HepG2 (cell line): ENCODE results near the gene CYP2W1. TPM values are rescaled to one million over a fixed set of nuclear protein-coding genes. Genes with fewer than 3 reads are reported as not detected.
"Not testable (repeated sequence)": the region's sequence is repeated elsewhere in the genome, so short reads cannot be mapped to it uniquely, and the experiment has no call there.

Experiments used
- ATAC-seq: fragments of 200-7000 bp; cut with Tn5 transposase; 3 replicates; pipeline ENCODE4 v1.9.1; 2020; ENCODE audit warnings: mild to moderate bottlenecking, moderate library complexity
- BruUV-seq: library from RNA; stranded (reverse); fragments of 400-500 nt; replicated peaks from 2 replicates; lab custom pipeline; 2021; lab: Mats Ljungman, UMichigan
- CTCF ChIA-PET: fragments of 300-600 bp; formaldehyde crosslinking; extraction: SDS; loops from one replicate; lab custom pipeline; 2021; ENCODE audit warnings: low total read pairs, inconsistent platforms, low intra/inter-chr PET ratio; lab: Yijun Ruan, JAX
- POLR2A ChIA-PET: fragments of 350-600 bp; sonication (Branson Sonifier 250); formaldehyde crosslinking; loops from one replicate; lab custom pipeline; 2020; ENCODE audit warnings: antibody characterized with exemption, inconsistent platforms; lab: Yijun Ruan, JAX
- DNase-seq: peaks from one replicate; pipeline ENCODE4 v3.0.0-alpha.2; 2015; ENCODE audit warnings: low spot score
- FAIRE-seq: peaks from 3 replicates; lab custom pipeline; 2011; peaks lifted over from hg19 to GRCh38; lab: Jason Lieb, UNC
- H2AFZ ChIP-seq: one replicate; pipeline ENCODE4 v1.6.1; 2011; ENCODE audit warnings: low read length, inconsistent platforms
- H3K27ac ChIP-seq: fragments of 300-600 bp; 3 replicates; pipeline ENCODE4 v1.8.0; 2011; ENCODE audit warnings: mixed run types, mild to moderate bottlenecking, mixed read lengths, low read length, inconsistent platforms; ENCODE audit not compliant: insufficient read depth; ENCODE audit errors: extremely low read length
- H3K27me3 ChIP-seq, 2 experiments: fragments of 200-600 bp in 1 of 2; 2 replicates in 1 of 2; 3 replicates in 1 of 2; pipeline versions ENCODE4 v1.6.0 to v1.8.0; 2011; ENCODE audit warnings: low read length in 2 of 2, mild to moderate bottlenecking in 2 of 2, moderate library complexity in 2 of 2, inconsistent platforms in 1 of 2; ENCODE audit not compliant: insufficient read depth in 2 of 2, control insufficient read depth in 1 of 2
- H3K36me3 ChIP-seq, 2 experiments: fragments of 200-600 bp in 1 of 2; replicated peaks in 1 of 2; 2 replicates in 1 of 2; 3 replicates in 1 of 2; pipeline versions ENCODE4 v1.5.1 to v1.8.0; 2011; ENCODE audit warnings: low read length in 2 of 2, inconsistent platforms in 1 of 2; ENCODE audit not compliant: insufficient read depth in 2 of 2, control insufficient read depth in 1 of 2
- H3K4me1 ChIP-seq: 2 replicates; pipeline ENCODE4 v1.5.1; 2012; ENCODE audit warnings: low read length, inconsistent platforms; ENCODE audit not compliant: insufficient read depth
- H3K4me2 ChIP-seq: 2 replicates; pipeline ENCODE4 v1.6.0; 2011; ENCODE audit warnings: low read depth, low read length, inconsistent platforms
- H3K4me3 ChIP-seq, 3 experiments: fragments of 200-600 bp in 1 of 3; sonication (generic), shearing (Covaris generic) in 1 of 3; replicated peaks in 1 of 3; 2 replicates each; pipeline ENCODE4 v1.5.1; 2011 to 2016; ENCODE audit warnings: low read length in 3 of 3, inconsistent platforms in 2 of 3, low read depth in 2 of 3, mild to moderate bottlenecking in 2 of 3, control low read depth in 1 of 3, mixed read lengths in 1 of 3; ENCODE audit not compliant: insufficient read depth in 1 of 3
- H3K79me2 ChIP-seq: one replicate; pipeline ENCODE4 v1.6.1; 2011; ENCODE audit warnings: low read length, inconsistent platforms; ENCODE audit not compliant: insufficient read depth
- H3K9ac ChIP-seq: 2 replicates; pipeline ENCODE4 v1.6.0; 2011; ENCODE audit warnings: mild to moderate bottlenecking, low read depth, low read length, inconsistent platforms; ENCODE audit not compliant: insufficient read depth
- H3K9me3 ChIP-seq: 2 replicates; pipeline ENCODE4 v1.5.1; 2012; ENCODE audit warnings: mild to moderate bottlenecking, low read length
- H4K20me1 ChIP-seq: 2 replicates; pipeline ENCODE4 v1.6.0; 2011; ENCODE audit warnings: inconsistent platforms, mild to moderate bottlenecking, low read length, moderate library complexity; ENCODE audit not compliant: insufficient read depth
- PHB2 ChIP-seq: fragments of 450-650 bp; IDR thresholded peaks from 2 replicates; pipeline ENCODE4 v1.6.1; 2018; ENCODE audit not compliant: partially characterized antibody
- ZNF317 ChIP-seq: sonication (generic); formaldehyde crosslinking; IDR thresholded peaks from 2 replicates; pipeline ENCODE4 v1.5.0; 2020; ENCODE audit warnings: mild to moderate bottlenecking, missing genetic modification reagents
- WGBS: methylation state at CpG from one replicate; pipeline ENCODE4 v1.1.6; 2017; ENCODE audit warnings: low lambda C conversion rate; 5-methylcytosine and 5-hydroxymethylcytosine counted together
- in situ Hi-C: cut with HindIII; loops from 2 replicates; pipeline ENCODE4 v1.10.0; 2017; ENCODE audit warnings: low pct_unique_long_range_greater_than_20kb; ENCODE audit not compliant: extremely low pct_ligation_motif_present
- intact Hi-C: fragments of 100-400 bp; cut with micrococcal nuclease; formaldehyde crosslinking; loops from one replicate; pipeline ENCODE4 v1.10.0; 2022; ENCODE audit not compliant: unreplicated experiment
- polyA plus RNA-seq, 8 experiments: library from polyadenylated mRNA; depleted of rRNA in 3 of 8; stranded (reverse) in 7 of 8; unstranded in 1 of 8; fragments of >200 nt; fragmentation: Illumina TruSeq in 4 of 8; extraction: Trizol in 4 of 8; gene quantifications; 2 replicates each; pipeline versions ENCODE4 v1.2.1 to v1.2.3, GENCODE V29; 2011 to 2016; ENCODE audit warnings: low read depth in 4 of 8, missing spikeins in 1 of 8, mixed read lengths in 1 of 8; ENCODE audit not compliant: insufficient read depth in 1 of 8
- total RNA-seq, 5 experiments: library from RNA; depleted of rRNA; stranded (reverse); fragments of >200 nt; fragmentation: Illumina TruSeq; extraction: Trizol; gene quantifications; 2 replicates each; pipeline ENCODE4 v1.2.3, GENCODE V29; 2016; ENCODE audit warnings: low read depth in 1 of 5

Gene CYP2W1
- total and polyA plus RNA-seq, 2 of the 13 experiments (the other 11 are each of a cell fraction or from before 2014, with no cell fraction given), result 19.5 to 31.7 TPM

GRCh38 chr7:960972-961371 is 22.0 kb upstream of the CYP2W1 start:
- peak overlapping the region; percentile 73 for H3K27ac ChIP-seq
- H2AFZ ChIP-seq, H3K9me3 ChIP-seq, intact Hi-C loops, in situ Hi-C loops, H3K4me3 ChIP-seq, DNase-seq, FAIRE-seq, ATAC-seq, H3K36me3 ChIP-seq, H3K9ac ChIP-seq, H3K27me3 ChIP-seq, H3K4me2 ChIP-seq, BruUV-seq, CTCF ChIA-PET, H4K20me1 ChIP-seq, H3K79me2 ChIP-seq: not testable (repeated sequence)
- H3K4me1 ChIP-seq, result peaks cover 84% of the 10 kb centered on the region
- WGBS, result 89% methylated on average over 12 of the region's 13 CpGs
- POLR2A ChIA-PET, result interaction anchor here (1.7 to 5.2 kb wide), 2 partner anchors 13 to 22 kb away, joined by 8 to 95 read pairs; partner anchors contain the start of genes COX19 and CYP2W1

GRCh38 chr7:961546-962400 is 21.2 kb upstream of the CYP2W1 start:
- ChIA-PET CTCF (no interaction called here), POLR2A (interaction anchor here (1.6 to 5.2 kb wide), 5 partner anchors 12 to 24 kb away, joined by 3 to 95 read pairs (median 8); partner anchors contain the start of genes COX19 and CYP2W1)
- no peak for FAIRE-seq
- no peak for ATAC-seq
- Histone ChIP-seq H4K20me1 (peaks cover 7% of the 10 kb centered on the region; the same call in 1 of the 2 replicates), H3K79me2 (no peaks in the 10 kb centered on the region), H3K9ac (no peak overlapping the region), H2AFZ (no peak overlapping the region), H3K4me1 (peaks cover 82% of the 10 kb centered on the region), H3K27ac (no peak overlapping the region), H3K4me3 (no peak overlapping the region), H3K4me2 (no peak overlapping the region), H3K27me3 (no peaks in the 10 kb centered on the region), H3K36me3 (peaks cover 0 to 4% of the 10 kb centered on the region in 2 experiments; a peak in 1 of 5 replicates), H3K9me3 (no peaks in the 10 kb centered on the region)
- peak; percentile 94 for TF ChIP-seq ZNF317 (CRISPR knock-in tag)
- no peak for TF ChIP-seq PHB2
- no peak for DNase-seq
- in situ Hi-C loops (no loop called here), intact Hi-C loops (no loop called here)
- WGBS, result 96% methylated on average over 36 of the region's 37 CpGs
- BruUV-seq, result no TSS peak
